Stomach (tissue), 4 donors: ENCODE results near the gene ANKRD65.

Source experiments
- POLR2A ChIP-seq, 4 donors: fragments of 450-650 bp; IDR thresholded peaks; one replicate each; pipeline ENCODE4 v1.6.1; 2016; ENCODE audit warnings: antibody characterized with exemption in 4 of 4, control low read depth in 2 of 4, mild to moderate bottlenecking in 1 of 4, moderate library complexity in 1 of 4
- TF ChIP-seq, protein P1 (sequence below), 7 experiments: fragments of 450-650 bp in 4 of 7; fragments of 200-600 bp in 3 of 7; sonication (generic) in 3 of 7; IDR thresholded peaks; one replicate each; pipeline ENCODE4 v1.5.1; 2016 to 2019; ENCODE audit warnings: antibody characterized with exemption in 7 of 7, control low read depth in 2 of 7, mild to moderate bottlenecking in 1 of 7

DNA sequence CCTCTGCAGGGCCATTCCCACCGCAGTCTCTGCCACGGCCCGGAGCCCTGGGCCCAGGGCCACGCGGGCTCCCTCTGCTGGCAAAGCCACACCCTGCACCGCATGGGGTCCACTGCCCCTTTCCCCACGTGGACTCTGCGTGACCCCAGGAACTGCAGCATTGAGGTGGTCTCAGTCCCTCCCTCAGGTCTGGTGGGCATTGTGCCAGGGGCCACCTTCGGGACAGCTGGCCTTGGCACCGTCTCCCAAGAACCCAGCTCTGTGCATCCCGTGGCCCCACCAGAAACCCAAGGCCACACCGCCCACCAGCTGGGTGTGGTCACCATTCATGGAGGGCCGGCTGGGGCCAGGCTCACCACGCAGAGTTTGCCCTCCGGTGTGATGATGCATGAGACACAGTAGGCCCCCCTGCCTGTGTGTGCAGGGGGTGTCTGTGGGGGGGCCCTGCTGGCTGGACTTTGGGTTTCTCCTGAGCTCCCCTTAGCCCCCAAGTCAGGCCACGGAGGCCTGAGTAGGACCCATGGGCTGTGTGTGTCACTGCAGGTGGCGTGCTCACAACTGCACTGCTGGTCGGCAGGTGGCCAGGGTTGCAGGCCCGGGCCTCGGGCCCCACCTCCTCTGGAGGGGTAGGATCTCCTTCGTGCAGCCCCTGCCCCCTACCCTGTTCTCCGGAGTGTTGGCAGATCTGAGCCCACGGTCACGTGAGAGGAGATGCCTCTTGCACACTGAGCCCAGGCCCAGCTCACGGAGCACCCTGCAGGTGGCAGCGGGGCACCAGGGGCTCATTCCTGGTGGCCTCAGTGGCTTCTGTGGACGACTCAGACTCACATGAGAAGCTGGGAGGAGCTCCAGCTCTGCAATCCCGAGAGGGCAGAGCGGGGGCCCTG, 20.2 kb upstream of the ANKRD65 start:
- TF ChIP-seq, protein P1, sequence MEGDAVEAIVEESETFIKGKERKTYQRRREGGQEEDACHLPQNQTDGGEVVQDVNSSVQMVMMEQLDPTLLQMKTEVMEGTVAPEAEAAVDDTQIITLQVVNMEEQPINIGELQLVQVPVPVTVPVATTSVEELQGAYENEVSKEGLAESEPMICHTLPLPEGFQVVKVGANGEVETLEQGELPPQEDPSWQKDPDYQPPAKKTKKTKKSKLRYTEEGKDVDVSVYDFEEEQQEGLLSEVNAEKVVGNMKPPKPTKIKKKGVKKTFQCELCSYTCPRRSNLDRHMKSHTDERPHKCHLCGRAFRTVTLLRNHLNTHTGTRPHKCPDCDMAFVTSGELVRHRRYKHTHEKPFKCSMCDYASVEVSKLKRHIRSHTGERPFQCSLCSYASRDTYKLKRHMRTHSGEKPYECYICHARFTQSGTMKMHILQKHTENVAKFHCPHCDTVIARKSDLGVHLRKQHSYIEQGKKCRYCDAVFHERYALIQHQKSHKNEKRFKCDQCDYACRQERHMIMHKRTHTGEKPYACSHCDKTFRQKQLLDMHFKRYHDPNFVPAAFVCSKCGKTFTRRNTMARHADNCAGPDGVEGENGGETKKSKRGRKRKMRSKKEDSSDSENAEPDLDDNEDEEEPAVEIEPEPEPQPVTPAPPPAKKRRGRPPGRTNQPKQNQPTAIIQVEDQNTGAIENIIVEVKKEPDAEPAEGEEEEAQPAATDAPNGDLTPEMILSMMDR (IDR thresholded peaks at IDR 0.05): peak in 6 of 7 experiments; percentile 18 to 93 (median 91)
- TF ChIP-seq POLR2A (IDR thresholded peaks at IDR 0.05): no peak
